BJ (cell line): Measurements from ENCODE around the gene MDM4. TPM values are rescaled to one million over a fixed set of nuclear protein-coding genes. Genes with fewer than 3 reads are reported as not detected.

Experiments used
- CTCF ChIA-PET: fragments of 350-600 bp; formaldehyde crosslinking; extraction: SDS; loops from one replicate; lab custom pipeline; 2021; ENCODE audit warnings: antibody characterized with exemption, inconsistent platforms; lab: Yijun Ruan, JAX
- POLR2A ChIA-PET: fragments of 300-600 bp; sonication (Branson Sonifier 250); formaldehyde crosslinking; extraction: SDS; loops from one replicate; lab custom pipeline; 2021; ENCODE audit warnings: antibody characterized with exemption; lab: Charles Lee
- DNase-seq: peaks from one replicate; pipeline ENCODE4 v3.0.0-alpha.2; 2011; ENCODE audit warnings: low read depth
- H3K27me3 ChIP-seq: 2 replicates; pipeline ENCODE4 v1.6.0; 2011; ENCODE audit warnings: low read length; ENCODE audit not compliant: control insufficient read depth, insufficient read depth
- H3K36me3 ChIP-seq: 2 replicates; pipeline ENCODE4 v1.5.1; 2011; ENCODE audit warnings: low read length; ENCODE audit not compliant: control insufficient read depth, insufficient read depth
- H3K4me3 ChIP-seq: 2 replicates; pipeline ENCODE4 v1.5.1; 2011; ENCODE audit warnings: low read depth, mild to moderate bottlenecking, control low read depth, low read length
- CTCF ChIP-seq: IDR thresholded peaks from 2 replicates; pipeline ENCODE4 v1.5.1; 2011; ENCODE audit warnings: low read depth, mild to moderate bottlenecking, control low read depth, inconsistent platforms, low read length, moderate library complexity; ENCODE audit not compliant: insufficient read depth
- polyA plus RNA-seq: library from polyadenylated mRNA; depleted of rRNA; stranded (reverse); fragments of >200 nt; gene quantifications from 2 replicates; pipeline ENCODE4 v1.2.3, GENCODE V29; 2011

The MDM4 gene
- polyA plus RNA-seq, 1 experiment = 7.4 TPM

- DNase-seq = no peak
- no peak overlapping the region for H3K4me3 ChIP-seq
- H3K36me3 ChIP-seq = no peaks in the 10 kb centered on the region
- ChIA-PET CTCF (interaction anchor here (1.2 to 19.4 kb wide), 3 partner anchors 176 to 237 kb away, joined by 3 to 260 read pairs (median 5); no protein-coding TSS in a partner anchor), POLR2A (no interaction called here)
- no peaks in the 10 kb centered on the region for H3K27me3 ChIP-seq
- no peak for TF ChIP-seq CTCF
Measured at GRCh38 chr1:204571128-204571527, 54.9 kb downstream of the MDM4 start.

GRCh38 chr1:204571631-204572030, 55.4 kb downstream of the MDM4 start:
- Histone ChIP-seq H3K4me3 (no peak overlapping the region), H3K36me3 (no peaks in the 10 kb centered on the region), H3K27me3 (no peaks in the 10 kb centered on the region)
- ChIA-PET CTCF (interaction anchor here (1.6 to 19.4 kb wide), 2 partner anchors 192 to 237 kb away, joined by 5 to 260 read pairs; no protein-coding TSS in a partner anchor), POLR2A (no interaction called here)
- no peak for DNase-seq
- TF ChIP-seq CTCF = no peak

DNA sequence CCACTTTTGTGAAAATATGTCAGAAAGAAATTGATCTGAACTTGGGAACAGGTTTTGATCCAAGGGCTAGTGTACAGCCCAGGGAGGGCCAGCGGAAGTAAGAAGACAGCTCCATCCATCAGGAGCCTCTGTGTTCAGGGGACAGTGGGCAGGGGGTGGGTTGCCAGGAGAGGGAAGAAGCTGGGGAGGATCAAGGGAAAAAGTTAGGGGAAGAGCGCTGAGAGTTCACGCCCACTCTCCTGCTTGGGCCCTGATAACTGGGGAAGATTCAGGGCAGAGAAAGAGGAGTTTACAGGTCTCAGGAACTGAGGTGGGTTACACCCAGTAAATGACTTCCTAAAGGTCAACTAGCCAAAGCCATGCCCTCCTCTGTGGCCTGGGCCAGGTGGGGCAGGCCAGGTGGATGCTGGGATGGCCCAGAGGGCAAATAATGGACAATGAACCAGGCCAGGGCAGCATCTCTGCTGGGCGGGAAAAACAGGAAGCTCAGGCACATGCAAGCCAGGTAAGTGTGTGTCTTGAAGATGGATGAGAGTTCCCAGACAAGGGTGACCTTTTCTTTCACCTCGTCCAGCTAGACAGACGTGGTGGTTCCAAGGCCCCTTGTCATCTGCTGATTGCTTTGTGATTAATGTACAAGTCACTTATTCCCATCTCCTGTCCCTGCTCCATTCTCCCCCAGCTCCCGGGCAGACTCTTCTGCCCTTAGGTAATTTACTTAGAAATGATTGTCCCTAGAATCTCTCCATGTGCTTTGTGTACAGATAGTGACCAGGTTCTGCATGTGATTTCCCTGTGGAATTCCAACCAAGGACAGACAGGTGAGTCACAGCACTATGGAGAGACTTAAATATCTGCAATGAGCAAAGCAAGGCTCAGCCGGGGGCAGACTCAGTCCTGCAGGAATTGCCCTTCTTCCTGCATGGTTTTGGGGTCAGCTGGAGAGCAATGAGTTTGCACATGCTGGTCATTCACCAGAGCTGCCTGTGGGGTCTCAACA, 57.0 kb downstream of the MDM4 start:
- no peak for TF ChIP-seq CTCF
- Histone ChIP-seq H3K27me3 (no peaks in the 10 kb centered on the region), H3K36me3 (no peaks in the 10 kb centered on the region), H3K4me3 (no peak overlapping the region)
- POLR2A ChIA-PET = no interaction called here
- no peak for DNase-seq
- CTCF ChIA-PET = interaction anchor here (1.9 to 19.4 kb wide), 3 partner anchors 8 to 235 kb away, joined by 7 to 260 read pairs (median 12); no protein-coding TSS in a partner anchor

DNA sequence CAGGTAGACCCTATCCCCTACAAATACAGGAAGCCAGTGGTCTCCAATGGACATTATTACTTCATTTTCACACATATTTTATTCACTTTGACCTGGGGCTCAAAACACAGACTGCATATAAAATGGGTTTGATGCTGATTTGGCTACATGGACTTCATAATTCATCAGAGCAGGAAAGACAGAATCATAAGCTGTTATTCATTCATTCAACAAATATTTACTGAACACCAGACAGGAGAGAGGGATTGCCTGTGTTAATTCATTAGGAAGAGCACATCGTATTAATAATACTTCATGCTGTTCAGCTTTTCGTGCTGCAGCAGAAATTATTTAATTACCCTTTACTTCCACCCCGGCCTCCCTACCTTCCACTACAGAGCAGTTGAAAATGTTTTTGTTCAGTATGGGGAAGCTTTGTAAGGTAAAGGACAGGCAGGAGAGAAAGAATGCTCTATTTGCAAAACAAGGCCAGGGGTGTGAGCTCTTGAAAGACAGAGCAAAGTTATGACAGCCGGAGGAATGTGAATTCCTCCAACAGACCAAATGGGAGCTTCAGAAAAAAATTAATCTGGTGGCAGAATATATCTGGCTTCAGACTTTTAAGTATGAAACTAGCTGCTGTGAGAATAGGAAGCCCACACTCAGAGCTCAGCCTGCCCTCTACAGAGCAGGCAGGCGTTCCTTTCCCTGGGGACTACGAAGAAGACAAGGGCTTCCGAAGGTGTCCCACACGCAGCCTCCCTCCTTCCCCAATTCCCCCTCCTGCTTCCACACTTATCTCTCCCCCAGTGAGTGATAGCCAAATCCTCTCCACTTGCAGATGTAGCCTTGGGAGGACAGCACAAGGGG, 58.0 kb downstream of the MDM4 start:
- no peak overlapping the region for H3K4me3 ChIP-seq
- DNase-seq = no peak
- H3K27me3 ChIP-seq = no peaks in the 10 kb centered on the region
- POLR2A ChIA-PET = no interaction called here
- CTCF ChIA-PET = interaction anchor here (0.7 to 19.4 kb wide), 7 partner anchors 9 to 369 kb away, joined by 3 to 260 read pairs (median 5); no protein-coding TSS in a partner anchor
- no peak for TF ChIP-seq CTCF
- H3K36me3 ChIP-seq = no peaks in the 10 kb centered on the region

- Histone ChIP-seq H3K36me3 (no peaks in the 10 kb centered on the region), H3K4me3 (no peak overlapping the region), H3K27me3 (no peaks in the 10 kb centered on the region)
- no peak for DNase-seq
- no peak for TF ChIP-seq CTCF
- ChIA-PET POLR2A (no interaction called here), CTCF (interaction anchor here (1.1 to 19.4 kb wide), 6 partner anchors 9 to 233 kb away, joined by 3 to 260 read pairs (median 6); no protein-coding TSS in a partner anchor)
Measured at GRCh38 chr1:204574865-204575163, 58.6 kb downstream of the MDM4 start.
